Ishikawa (cell line): ENCODE data around the gene S100A7A.

Source experiments
- EP300 ChIP-seq: IDR thresholded peaks from 2 replicates; pipeline ENCODE4 v1.6.1; 2012; ENCODE audit warnings: borderline replicate concordance
- FOXM1 ChIP-seq: IDR thresholded peaks from 2 replicates; pipeline ENCODE4 v1.6.1; 2012; ENCODE audit warnings: low read depth, borderline replicate concordance
- RAD21 ChIP-seq: IDR thresholded peaks from 2 replicates; pipeline ENCODE4 v1.6.1; 2012; ENCODE audit warnings: low read depth
- TAF1 ChIP-seq: IDR thresholded peaks from 2 replicates; pipeline ENCODE4 v1.6.1; 2012; ENCODE audit warnings: low read depth, mild to moderate bottlenecking
- USF1 ChIP-seq: IDR thresholded peaks from 2 replicates; pipeline ENCODE4 v1.6.1; 2012
- ZBTB7A ChIP-seq: IDR thresholded peaks from 2 replicates; pipeline ENCODE4 v1.6.1; 2012; ENCODE audit warnings: low read depth

DNA sequence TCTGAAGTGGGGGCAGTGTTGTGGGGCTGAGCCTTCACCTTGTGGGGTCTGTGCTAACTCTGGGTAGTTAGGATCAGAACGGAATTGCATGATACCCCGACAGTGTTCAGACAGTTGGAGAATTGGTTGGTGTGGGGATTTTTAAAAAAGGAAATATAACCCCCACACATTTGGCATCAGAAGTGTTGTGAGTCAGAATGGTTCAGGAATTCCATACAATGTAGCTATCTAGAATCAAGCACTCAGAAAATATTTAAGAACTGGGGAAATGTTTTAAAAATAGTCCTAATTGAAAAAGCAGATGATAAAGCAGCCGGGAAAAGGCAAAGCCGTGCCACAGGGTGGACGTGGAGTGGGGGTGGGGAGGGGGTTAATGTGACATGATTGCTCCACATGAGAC lies 50.6 kb downstream of the S100A7A start:
- TF ChIP-seq RAD21 (no peak), ZBTB7A (no peak), USF1 (no peak), EP300 (no peak), FOXM1 (no peak), TAF1 (no peak)
